GM19467 (cell line): ENCODE data around the gene SETDB1.
A peak's percentile ranks its signal among the peaks of the same experiment; 100 is the strongest.
"Not testable (repeated sequence)": the region's sequence is repeated elsewhere in the genome, so short reads cannot be mapped to it uniquely, and the experiment has no call there.

Experiments
- ATAC-seq: cut with Tn5 transposase; IDR thresholded peaks from one replicate; pipeline ENCODE4 v1.9.1; 2021; ENCODE audit warnings: mild to moderate bottlenecking, moderate library complexity; ENCODE audit not compliant: unreplicated experiment

SETDB1 gene

DNA sequence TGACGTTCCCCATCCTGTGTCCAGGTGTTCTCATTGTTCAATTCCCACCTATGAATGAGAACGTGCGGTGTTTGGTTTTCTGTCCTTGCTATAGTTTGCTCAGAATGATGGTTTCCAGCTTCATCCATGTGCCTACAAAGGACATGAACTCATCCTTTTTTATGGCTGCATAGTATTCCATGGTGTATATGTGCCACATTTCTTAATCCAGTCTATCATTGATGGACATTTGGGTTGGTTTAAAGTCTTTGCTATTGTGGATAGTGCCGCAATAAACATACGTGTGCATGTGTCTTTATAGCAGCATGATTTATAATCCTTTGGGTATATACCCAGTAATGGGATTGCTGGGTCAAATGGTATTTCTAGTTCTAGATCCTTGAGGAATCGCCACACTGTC is 2.6 kb downstream of the SETDB1 start:
- ATAC-seq: not testable (repeated sequence)

GRCh38 chr1:150931773-150932172 is 5.6 kb downstream of the SETDB1 start:
- ATAC-seq: no peak

DNA sequence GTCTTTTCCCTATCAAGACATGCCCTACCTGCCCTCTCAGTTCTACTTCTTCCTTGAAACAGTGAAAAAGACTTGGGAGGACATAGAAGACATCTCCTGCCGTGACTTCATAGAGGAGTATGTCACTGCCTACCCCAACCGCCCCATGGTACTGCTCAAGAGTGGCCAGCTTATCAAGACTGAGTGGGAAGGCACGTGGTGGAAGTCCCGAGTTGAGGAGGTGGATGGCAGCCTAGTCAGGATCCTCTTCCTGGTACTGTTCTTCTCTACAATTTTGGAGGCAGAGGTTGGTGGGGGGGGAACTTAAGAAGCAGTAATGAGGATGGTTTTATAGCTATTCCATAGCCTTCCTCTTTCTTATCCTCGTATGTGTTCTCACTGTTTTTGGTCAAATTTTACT is 18.7 kb downstream of the SETDB1 start:
- ATAC-seq: no peak

GRCh38 chr1:150954708-150955107 is 28.5 kb downstream of the SETDB1 start:
- no peak for ATAC-seq

DNA sequence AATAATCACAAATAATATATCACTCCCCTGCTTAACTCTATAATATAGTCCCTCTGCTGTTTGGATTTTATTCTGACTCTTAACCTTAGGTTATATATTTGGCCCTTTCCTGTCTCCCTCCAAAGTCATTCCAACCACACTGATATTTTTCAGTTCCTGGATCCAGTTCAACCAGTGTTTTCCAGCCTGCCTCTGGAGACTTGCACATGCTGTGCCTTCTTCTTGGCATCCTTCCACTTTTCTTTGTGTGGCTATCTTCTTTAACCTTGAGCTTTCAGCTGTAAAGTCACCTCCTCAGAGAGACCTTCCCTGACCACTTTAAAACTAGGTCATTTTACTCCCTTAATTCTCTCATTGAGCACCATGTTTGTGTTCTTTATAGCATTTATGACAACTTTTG is 29.1 kb downstream of the SETDB1 start:
- no peak for ATAC-seq

- ATAC-seq: no peak
Observed at GRCh38 chr1:150957666-150958065, 31.5 kb downstream of the SETDB1 start.

DNA sequence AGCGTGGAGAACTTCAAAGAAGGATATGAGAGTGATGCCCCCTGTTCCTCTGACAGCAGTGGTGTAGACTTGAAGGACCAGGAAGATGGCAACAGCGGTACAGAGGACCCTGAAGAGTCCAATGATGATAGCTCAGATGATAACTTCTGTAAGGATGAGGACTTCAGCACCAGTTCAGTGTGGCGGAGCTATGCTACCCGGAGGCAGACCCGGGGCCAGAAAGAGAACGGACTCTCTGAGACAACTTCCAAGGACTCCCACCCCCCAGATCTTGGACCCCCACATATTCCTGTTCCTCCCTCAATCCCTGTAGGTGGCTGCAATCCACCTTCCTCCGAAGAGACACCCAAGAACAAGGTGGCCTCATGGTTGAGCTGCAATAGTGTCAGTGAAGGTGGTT is 34.5 kb downstream of the SETDB1 start:
- no peak for ATAC-seq

- ATAC-seq: no peak
Observed at GRCh38 chr1:150961756-150962155, 35.6 kb downstream of the SETDB1 start.

DNA sequence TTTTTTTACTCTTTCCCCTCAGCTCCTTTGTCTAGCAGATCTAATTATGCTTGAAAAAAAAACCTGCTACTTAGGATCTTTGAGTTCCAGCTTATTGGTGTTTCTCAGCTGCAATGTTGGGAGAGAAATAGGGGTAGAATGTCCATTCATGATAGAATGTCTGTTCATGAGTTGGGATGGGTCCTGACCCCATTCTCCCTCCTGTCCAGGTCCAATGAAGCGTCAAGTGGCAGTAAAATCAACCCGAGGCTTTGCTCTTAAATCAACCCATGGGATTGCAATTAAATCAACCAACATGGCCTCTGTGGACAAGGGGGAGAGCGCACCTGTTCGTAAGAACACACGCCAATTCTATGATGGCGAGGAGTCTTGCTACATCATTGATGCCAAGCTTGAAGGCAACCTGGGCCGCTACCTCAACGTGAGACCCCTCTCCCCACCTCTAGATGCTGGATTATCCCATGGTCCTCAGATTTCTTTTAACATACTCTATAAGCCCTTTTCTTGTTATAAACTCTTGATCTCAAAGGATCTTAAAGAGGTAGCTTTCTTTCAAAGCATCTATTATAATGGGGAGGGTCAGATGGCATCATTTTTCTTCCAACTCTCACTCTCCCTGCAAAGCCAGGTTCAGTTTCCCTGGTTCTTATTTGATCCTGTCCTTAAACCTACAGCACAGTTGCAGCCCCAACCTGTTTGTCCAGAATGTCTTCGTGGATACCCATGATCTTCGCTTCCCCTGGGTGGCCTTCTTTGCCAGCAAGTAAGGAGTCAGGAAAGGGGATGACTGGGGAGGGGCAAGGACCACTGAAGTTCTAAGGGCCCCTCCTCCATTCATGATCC is 37.4 kb downstream of the SETDB1 start:
- ATAC-seq: no peak

DNA sequence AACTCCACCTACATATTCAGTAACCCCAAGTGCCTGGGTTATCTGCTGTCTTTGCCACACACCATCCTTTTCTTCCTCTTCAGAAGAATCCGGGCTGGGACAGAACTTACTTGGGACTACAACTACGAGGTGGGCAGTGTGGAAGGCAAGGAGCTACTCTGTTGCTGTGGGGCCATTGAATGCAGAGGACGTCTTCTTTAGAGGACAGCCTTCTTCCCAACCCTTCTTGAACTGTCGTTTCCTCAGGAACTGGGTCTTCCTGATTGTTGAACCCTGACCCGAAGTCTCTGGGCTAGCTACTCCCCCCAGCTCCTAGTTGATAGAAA is 38.0 kb downstream of the SETDB1 start:
- ATAC-seq: no peak

- no peak for ATAC-seq
Observed at GRCh38 chr1:150965605-150966004, 39.4 kb downstream of the SETDB1 start.

DNA sequence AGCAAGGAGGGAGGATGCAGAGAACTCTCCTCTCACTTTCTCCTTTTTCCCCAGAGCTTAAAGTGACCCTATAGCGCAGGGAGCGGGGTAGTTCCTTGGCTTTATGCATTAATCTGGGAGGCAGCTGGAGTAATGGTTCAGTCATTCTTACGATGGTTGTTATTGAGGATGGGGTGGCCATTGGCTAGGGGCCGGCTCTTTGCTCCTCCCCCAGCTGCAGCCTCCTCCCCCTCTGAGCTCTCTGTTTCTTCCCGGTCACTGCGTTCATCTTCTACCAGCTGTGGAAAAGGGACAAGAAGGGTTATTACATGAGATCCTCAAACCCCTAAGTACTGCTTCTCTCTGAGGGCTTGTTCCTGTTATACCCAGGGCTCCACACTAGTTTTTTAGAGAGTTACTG is 39.8 kb downstream of the SETDB1 start:
- ATAC-seq: no peak

DNA sequence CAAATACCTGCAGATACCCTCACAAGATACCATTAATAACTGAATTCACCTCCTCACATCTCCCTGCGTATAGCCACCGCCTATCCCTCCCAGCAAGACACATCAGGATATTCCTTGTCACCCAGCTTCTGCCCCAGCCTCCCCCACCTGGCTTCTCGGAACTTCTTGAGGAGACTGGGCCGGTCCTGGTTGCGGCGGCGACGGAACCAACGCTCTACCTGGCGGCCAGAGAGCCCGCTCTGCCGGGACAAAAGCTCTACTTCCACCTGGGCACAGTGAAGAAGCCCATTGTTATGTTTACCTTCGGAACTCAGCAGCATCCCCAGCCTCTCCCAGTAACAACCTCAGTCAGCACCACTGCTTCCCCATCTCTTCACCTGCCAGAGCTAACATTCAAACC is 41.8 kb downstream of the SETDB1 start:
- ATAC-seq: no peak

GRCh38 chr1:150968491-150968890 is 42.3 kb downstream of the SETDB1 start:
- ATAC-seq: no peak

GRCh38 chr1:150969626-150970025 is 43.5 kb downstream of the SETDB1 start:
- no peak for ATAC-seq

- ATAC-seq: no peak
Observed at GRCh38 chr1:150970808-150971582, 44.8 kb downstream of the SETDB1 start.

GRCh38 chr1:150971583-150972416 is 45.6 kb downstream of the SETDB1 start:
- ATAC-seq: no peak

DNA sequence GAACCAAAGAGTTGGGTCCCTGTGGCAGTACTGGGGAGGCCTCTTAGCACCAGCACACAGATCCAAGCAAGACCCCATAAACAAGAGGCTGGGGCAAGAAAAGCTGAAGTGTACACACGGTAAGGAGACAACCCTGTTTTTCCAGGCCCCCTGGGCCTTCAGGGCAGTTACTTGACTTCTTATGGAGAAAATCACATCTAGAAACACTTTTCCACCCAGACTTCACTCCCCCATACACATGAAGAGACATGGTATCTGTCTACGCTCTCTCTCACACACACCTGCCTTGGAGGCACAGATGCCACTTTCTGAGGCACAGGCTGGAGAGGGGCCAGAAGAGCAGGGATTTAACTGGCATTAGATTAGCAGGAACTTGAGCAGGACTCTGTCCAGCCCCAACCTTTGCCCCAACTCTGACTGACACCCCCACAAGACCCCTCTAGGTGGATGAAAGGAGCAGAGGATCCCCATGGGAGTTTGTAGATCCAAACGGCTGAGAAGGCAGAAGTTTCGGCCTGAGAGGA is 46.3 kb downstream of the SETDB1 start:
- ATAC-seq: no peak

DNA sequence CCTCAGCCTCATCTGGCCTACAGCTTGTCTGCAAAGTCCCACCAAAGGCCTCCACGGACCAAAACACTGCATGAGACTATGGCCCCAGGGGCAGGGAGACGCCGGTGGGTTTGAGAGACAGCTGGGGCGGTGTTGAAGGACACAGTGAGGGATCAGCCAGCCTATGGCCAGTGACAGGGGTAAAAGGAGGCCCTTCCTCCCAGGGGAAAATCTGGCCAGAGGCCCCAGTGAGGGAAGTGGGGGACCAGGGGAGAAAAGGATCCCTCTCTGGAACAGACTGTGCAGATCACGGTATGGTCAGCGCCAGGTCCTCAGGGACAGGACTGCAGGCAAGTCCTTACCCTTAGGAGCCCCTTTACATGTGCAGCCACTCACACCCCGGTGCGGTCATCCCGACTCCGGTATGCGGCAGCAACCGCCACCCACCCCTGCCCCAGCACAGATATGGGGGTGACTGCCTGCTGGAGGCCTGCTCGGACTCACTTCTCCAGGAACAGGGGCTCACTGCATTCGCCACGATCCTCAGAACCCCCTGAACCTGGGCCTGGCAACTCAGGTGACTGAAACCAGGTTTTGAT is 47.2 kb downstream of the SETDB1 start:
- ATAC-seq: no peak

- peak; percentile 33 for ATAC-seq
Observed at GRCh38 chr1:150973836-150974579, 47.8 kb downstream of the SETDB1 start.
